Measurements from ENCODE around the gene TMEM72.

TMEM72 gene

DNA sequence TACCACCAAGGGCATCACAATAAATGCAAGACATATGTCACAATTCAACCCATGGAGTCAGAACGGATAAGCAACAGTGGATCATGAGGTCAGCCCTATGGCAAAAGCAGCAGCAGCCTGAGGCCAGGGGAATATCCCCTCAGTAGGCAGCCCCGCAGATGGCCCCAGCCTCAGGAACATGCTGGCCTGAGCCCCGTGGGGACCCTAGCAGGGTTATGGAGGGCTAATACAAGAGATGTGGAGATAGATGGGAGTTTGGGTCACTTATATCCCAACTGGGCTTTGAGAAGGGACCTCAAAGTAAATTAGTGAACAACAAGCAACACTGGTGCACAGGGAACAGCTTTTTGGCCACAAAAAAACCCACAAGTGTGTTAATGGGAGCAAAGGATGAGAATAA lies 9.1 kb downstream of the TMEM72 start:
- no peak overlapping the region for H3K4me3 ChIP-seq
- no peaks in the 10 kb centered on the region for H3K9me3 ChIP-seq
- intact Hi-C loops (cut with DNase I; ENCODE audit: low total_unique reads): no loop called here
- no peaks in the 10 kb centered on the region for H3K27me3 ChIP-seq
- DNase-seq: peak in 1 of 2 donors; percentile 20
- no peaks in the 10 kb centered on the region for H3K4me1 ChIP-seq
- no peaks in the 10 kb centered on the region for H3K36me3 ChIP-seq
- TF ChIP-seq, protein P1, sequence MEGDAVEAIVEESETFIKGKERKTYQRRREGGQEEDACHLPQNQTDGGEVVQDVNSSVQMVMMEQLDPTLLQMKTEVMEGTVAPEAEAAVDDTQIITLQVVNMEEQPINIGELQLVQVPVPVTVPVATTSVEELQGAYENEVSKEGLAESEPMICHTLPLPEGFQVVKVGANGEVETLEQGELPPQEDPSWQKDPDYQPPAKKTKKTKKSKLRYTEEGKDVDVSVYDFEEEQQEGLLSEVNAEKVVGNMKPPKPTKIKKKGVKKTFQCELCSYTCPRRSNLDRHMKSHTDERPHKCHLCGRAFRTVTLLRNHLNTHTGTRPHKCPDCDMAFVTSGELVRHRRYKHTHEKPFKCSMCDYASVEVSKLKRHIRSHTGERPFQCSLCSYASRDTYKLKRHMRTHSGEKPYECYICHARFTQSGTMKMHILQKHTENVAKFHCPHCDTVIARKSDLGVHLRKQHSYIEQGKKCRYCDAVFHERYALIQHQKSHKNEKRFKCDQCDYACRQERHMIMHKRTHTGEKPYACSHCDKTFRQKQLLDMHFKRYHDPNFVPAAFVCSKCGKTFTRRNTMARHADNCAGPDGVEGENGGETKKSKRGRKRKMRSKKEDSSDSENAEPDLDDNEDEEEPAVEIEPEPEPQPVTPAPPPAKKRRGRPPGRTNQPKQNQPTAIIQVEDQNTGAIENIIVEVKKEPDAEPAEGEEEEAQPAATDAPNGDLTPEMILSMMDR (IDR thresholded peaks at IDR 0.05): no peak
- no peak overlapping the region for H3K27ac ChIP-seq

DNA sequence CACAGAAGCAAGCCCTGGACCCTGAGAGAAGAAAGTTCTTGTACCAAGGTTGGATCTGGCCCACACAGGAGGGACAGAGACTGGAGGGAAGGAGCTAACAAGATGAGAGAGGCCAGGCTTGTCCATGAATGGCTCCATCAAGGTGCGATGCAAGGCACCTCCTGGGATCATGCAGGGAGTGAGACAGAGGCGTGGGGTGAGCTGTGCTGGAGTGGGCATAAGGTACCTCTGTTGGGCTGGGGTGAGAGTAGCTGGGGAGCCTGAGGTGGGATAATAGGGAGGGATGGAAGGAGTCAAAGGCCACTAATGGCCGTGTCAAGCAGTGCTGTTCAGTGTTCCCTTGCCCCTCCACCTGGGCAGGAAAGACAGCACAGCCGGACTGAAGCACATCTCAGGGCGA lies 9.9 kb downstream of the TMEM72 start:
- Histone ChIP-seq H3K9me3 (no peaks in the 10 kb centered on the region), H3K4me1 (no peaks in the 10 kb centered on the region), H3K4me3 (no peak overlapping the region), H3K27me3 (no peaks in the 10 kb centered on the region), H3K27ac (no peak overlapping the region), H3K36me3 (no peaks in the 10 kb centered on the region)
- intact Hi-C loops (cut with DNase I; ENCODE audit: low total_unique reads): no loop called here
- TF ChIP-seq, protein P1 (IDR thresholded peaks at IDR 0.05): no peak
- DNase-seq: peak in 1 of 2 donors; percentile 32

DNA sequence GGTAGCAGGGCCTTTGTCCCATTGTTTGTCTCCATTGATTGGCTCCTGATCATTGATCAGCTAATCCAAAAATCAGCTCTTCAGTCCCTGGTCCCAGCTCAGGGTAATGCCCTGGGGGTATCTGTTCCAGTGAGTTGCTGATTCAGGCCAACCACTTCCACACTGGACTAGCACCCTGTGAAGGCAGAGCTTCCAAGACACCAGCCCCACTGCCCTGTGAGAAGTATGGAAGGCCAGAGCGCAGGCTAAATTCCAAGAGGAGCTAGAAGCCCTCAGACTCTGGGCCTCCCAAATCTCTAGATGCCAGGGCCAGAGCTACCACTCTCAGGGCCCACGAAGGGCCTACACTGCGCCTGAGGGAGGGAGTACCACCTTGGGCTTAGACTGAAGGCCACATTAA lies 10.4 kb downstream of the TMEM72 start:
- H3K9me3 ChIP-seq: no peaks in the 10 kb centered on the region
- intact Hi-C loops (cut with DNase I; ENCODE audit: low total_unique reads): no loop called here
- no peak overlapping the region for H3K4me3 ChIP-seq
- peak in 1 of 2 donors; percentile 23 for DNase-seq
- no peaks in the 10 kb centered on the region for H3K36me3 ChIP-seq
- no peaks in the 10 kb centered on the region for H3K4me1 ChIP-seq
- no peak overlapping the region for H3K27ac ChIP-seq
- TF ChIP-seq, protein P1 (IDR thresholded peaks at IDR 0.05): no peak
- H3K27me3 ChIP-seq: no peaks in the 10 kb centered on the region

DNA sequence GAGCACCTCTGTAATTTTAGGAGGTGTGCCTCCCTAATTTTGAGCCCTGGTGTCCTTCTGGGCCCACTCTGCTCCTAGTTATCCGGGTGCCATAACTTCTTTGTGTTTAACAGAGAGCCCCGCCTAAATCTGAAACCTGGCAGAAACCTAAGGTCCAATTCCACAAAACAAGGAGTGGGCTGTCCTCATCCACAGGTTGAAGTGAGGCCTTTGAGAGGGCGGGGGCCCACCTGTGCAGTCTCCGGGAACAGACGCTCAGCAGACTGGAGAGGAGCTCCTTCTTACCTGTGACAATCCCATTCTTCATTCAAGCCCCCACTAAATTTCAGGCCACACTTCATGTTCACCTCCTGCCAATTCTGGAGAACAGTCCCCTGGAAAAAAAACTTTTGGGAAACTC lies 10.9 kb downstream of the TMEM72 start:
- DNase-seq: peak in 1 of 2 donors; percentile 21
- Histone ChIP-seq H3K27me3 (no peaks in the 10 kb centered on the region), H3K4me1 (no peaks in the 10 kb centered on the region), H3K9me3 (no peaks in the 10 kb centered on the region), H3K4me3 (no peak overlapping the region), H3K27ac (no peak overlapping the region), H3K36me3 (no peaks in the 10 kb centered on the region)
- TF ChIP-seq, protein P1 (IDR thresholded peaks at IDR 0.05): no peak
- intact Hi-C loops (cut with DNase I; ENCODE audit: low total_unique reads): no loop called here

DNA sequence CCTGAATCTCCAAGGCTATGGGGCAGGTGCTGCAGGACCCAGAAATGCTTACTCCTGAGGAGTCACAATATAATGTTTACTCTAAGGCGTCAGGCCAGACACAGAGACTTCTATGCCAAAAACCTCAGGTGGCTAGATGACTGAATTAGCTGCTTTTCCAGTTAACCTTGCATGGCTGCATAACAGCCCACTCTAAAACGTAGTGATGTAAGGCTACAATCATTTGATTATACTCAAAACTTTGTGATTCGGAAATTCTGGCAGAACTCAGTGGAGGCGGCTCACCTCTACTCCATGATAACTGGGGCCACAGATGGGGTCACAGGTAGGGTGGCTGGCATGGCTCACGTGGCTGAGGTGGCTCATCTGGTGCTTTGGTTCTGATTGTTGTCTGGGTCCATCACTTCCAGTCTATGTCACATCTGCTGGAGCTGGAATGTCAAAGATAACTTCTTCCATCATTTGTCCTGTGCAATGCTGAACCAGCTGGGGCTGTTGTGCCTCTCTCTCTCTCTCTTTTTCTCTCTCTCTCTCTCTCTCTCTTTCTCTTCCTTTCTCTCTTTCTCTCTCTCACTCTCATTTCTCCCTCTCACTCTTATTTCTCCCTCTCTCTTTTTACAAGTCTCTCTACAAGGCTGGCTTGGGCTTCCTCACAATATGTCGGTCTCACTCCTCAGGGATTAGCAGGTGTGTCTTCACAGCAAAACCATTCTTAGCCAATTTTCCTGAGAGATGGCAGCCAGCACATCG lies 11.8 kb downstream of the TMEM72 start:
- no peaks in the 10 kb centered on the region for H3K9me3 ChIP-seq
- intact Hi-C loops (cut with DNase I; ENCODE audit: low total_unique reads): no loop called here

More for the DNA sequence above, 11.8 kb downstream of the TMEM72 start:
- Histone ChIP-seq H3K27me3 (no peaks in the 10 kb centered on the region), H3K4me3 (no peak overlapping the region), H3K4me1 (no peaks in the 10 kb centered on the region), H3K27ac (no peak overlapping the region), H3K36me3 (no peaks in the 10 kb centered on the region)
- DNase-seq: peak in 1 of 2 donors; percentile 32
- TF ChIP-seq, protein P1 (IDR thresholded peaks at IDR 0.05): no peak

All from tibial artery (tissue), 4 donors.